Tibial artery (tissue), 4 donors: ENCODE measurements around the gene ITGB7.
"Not testable (repeated sequence)": the region's sequence is repeated elsewhere in the genome, so short reads cannot be mapped to it uniquely, and the experiment has no call there.

Experiments
- DNase-seq, 2 donors: peaks; one replicate each; pipeline ENCODE4 v3.0.0-alpha.2; 2019
- H3K27ac ChIP-seq, 2 donors: fragments of 200-600 bp; sonication (generic) in 1 of 2; 1 replicate in 1 of 2; 2 replicates in 1 of 2; pipeline ENCODE4 v1.5.1; 2018 to 2019; ENCODE audit warnings: mild to moderate bottlenecking in 1 of 2
- H3K27me3 ChIP-seq, 2 donors: fragments of 200-600 bp; sonication (generic) in 1 of 2; one replicate each; pipeline versions ENCODE4 v1.5.1 to v1.6.0; 2016 to 2019
- H3K36me3 ChIP-seq, 3 donors: fragments of 200-600 bp; sonication (generic) in 2 of 3; one replicate each; pipeline ENCODE4 v1.5.1; 2016 to 2019; ENCODE audit warnings: mild to moderate bottlenecking in 2 of 3
- H3K4me1 ChIP-seq, 4 donors: fragments of 200-600 bp; sonication (generic) in 2 of 4; 1 replicate in 3 of 4; 2 replicates in 1 of 4; pipeline ENCODE4 v1.5.1; 2016 to 2019
- H3K4me3 ChIP-seq, 2 donors: fragments of 200-600 bp; sonication (generic) in 1 of 2; 1 replicate in 1 of 2; 2 replicates in 1 of 2; pipeline ENCODE4 v1.5.1; 2018 to 2019; ENCODE audit warnings: mild to moderate bottlenecking in 2 of 2
- H3K9me3 ChIP-seq, 3 donors: fragments of 200-600 bp; sonication (generic) in 1 of 3; one replicate each; pipeline ENCODE4 v1.5.1; 2016 to 2019
- CTCF ChIP-seq, 2 experiments: fragments of 200-600 bp in 1 of 2; fragments of 450-650 bp in 1 of 2; IDR thresholded peaks; one replicate each; pipeline ENCODE4 v1.5.1; 2017 to 2019; ENCODE audit warnings: antibody characterized with exemption in 2 of 2, mild to moderate bottlenecking in 1 of 2, moderate library complexity in 1 of 2
- intact Hi-C: fragments of 100-400 bp; cut with DNase I; formaldehyde crosslinking; loops from one replicate; pipeline ENCODE4 v1.15.0; 2023; ENCODE audit warnings: low total_unique reads

Gene ITGB7

GRCh38 chr12:53170876-53171724 is 36.0 kb downstream of the ITGB7 start:
- Histone ChIP-seq H3K4me1 (peaks cover 0 to 20% (median 0%) of the 10 kb centered on the region in 4 donors), H3K4me3 (no peak overlapping the region), H3K27ac (no peak overlapping the region), H3K9me3 (no peaks in the 10 kb centered on the region), H3K36me3 (peaks cover 27 to 69% (median 38%) of the 10 kb centered on the region in 3 donors), H3K27me3 (no peaks in the 10 kb centered on the region)
- no peak for TF ChIP-seq CTCF (IDR thresholded peaks at IDR 0.05)
- intact Hi-C loops, result no loop called here
- no peak for DNase-seq

- no peak for TF ChIP-seq CTCF (IDR thresholded peaks at IDR 0.05)
- no peak overlapping the region for H3K27ac ChIP-seq
- intact Hi-C loops, result no loop called here
- peaks cover 27 to 73% (median 38%) of the 10 kb centered on the region in 3 donors for H3K36me3 ChIP-seq
- no peaks in the 10 kb centered on the region for H3K9me3 ChIP-seq
- no peaks in the 10 kb centered on the region for H3K27me3 ChIP-seq
- H3K4me1 ChIP-seq, result peaks cover 0 to 20% (median 0%) of the 10 kb centered on the region in 4 donors
- DNase-seq, result no peak
- no peak overlapping the region for H3K4me3 ChIP-seq
These were observed 36.8 kb downstream of the ITGB7 start for GRCh38 chr12:53170215-53170614.

GRCh38 chr12:53169644-53170043 is 37.4 kb downstream of the ITGB7 start:
- Histone ChIP-seq H3K36me3 (peaks cover 27 to 76% (median 38%) of the 10 kb centered on the region in 3 donors), H3K27me3 (no peaks in the 10 kb centered on the region), H3K4me1 (peaks cover 0 to 14% (median 0%) of the 10 kb centered on the region in 4 donors), H3K9me3 (no peaks in the 10 kb centered on the region), H3K27ac (no peak overlapping the region), H3K4me3 (no peak overlapping the region)
- DNase-seq, result no peak
- intact Hi-C loops, result no loop called here
- no peak for TF ChIP-seq CTCF (IDR thresholded peaks at IDR 0.05)

- Histone ChIP-seq H3K9me3 (no peaks in the 10 kb centered on the region), H3K36me3 (peaks cover 23 to 62% (median 32%) of the 10 kb centered on the region in 3 donors), H3K4me3 (no peak overlapping the region), H3K4me1 (peaks cover 0 to 7% (median 0%) of the 10 kb centered on the region in 4 donors), H3K27me3 (no peaks in the 10 kb centered on the region), H3K27ac (no peak overlapping the region)
- no peak for DNase-seq
- no peak for TF ChIP-seq CTCF (IDR thresholded peaks at IDR 0.05)
- intact Hi-C loops, result no loop called here
These were observed 40.2 kb downstream of the ITGB7 start for GRCh38 chr12:53166837-53167236.

- peaks cover 0 to 43% (median 9%) of the 10 kb centered on the region in 3 donors for H3K36me3 ChIP-seq
- DNase-seq, H3K4me3 ChIP-seq, H3K9me3 ChIP-seq, H3K27ac ChIP-seq, H3K27me3 ChIP-seq, intact Hi-C loops: not testable (repeated sequence)
- H3K4me1 ChIP-seq, result peaks cover 0 to 20% (median 17%) of the 10 kb centered on the region in 4 donors
These were observed 44.0 kb downstream of the ITGB7 start for GRCh38 chr12:53163008-53163407.

- Histone ChIP-seq H3K9me3 (no peaks in the 10 kb centered on the region), H3K4me3 (no peak overlapping the region), H3K27me3 (no peaks in the 10 kb centered on the region), H3K4me1 (peaks cover 0 to 37% (median 27%) of the 10 kb centered on the region in 4 donors), H3K27ac (no peak overlapping the region), H3K36me3 (peaks cover 0 to 27% (median under 1%) of the 10 kb centered on the region in 3 donors)
- intact Hi-C loops, result no loop called here
- DNase-seq, result no peak
- no peak for TF ChIP-seq CTCF (IDR thresholded peaks at IDR 0.05)
These were observed 45.7 kb downstream of the ITGB7 start for GRCh38 chr12:53161119-53161911.
